ENCODE data around the gene ADGRG3.
"Not testable (repeated sequence)": the region's sequence is repeated elsewhere in the genome, so short reads cannot be mapped to it uniquely, and the experiment has no call there.

The ADGRG3 gene

DNA sequence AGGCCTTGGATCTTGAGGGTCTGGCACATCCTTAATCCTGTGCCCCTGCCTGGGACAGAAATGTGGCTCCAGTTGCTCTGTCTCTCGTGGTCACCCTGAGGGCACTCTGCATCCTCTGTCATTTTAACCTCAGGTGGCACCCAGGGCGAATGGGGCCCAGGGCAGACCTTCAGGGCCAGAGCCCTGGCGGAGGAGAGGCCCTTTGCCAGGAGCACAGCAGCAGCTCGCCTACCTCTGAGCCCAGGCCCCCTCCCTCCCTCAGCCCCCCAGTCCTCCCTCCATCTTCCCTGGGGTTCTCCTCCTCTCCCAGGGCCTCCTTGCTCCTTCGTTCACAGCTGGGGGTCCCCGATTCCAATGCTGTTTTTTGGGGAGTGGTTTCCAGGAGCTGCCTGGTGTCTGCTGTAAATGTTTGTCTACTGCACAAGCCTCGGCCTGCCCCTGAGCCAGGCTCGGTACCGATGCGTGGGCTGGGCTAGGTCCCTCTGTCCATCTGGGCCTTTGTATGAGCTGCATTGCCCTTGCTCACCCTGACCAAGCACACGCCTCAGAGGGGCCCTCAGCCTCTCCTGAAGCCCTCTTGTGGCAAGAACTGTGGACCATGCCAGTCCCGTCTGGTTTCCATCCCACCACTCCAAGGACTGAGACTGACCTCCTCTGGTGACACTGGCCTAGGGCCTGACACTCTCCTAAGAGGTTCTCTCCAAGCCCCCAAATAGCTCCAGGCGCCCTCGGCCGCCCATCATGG, 4.0 kb upstream of the ADGRG3 start:
- no peak for DNase-seq

- DNase-seq = no peak
These were observed 3.5 kb upstream of the ADGRG3 start for GRCh38 chr16:57664662-57665025.

DNA sequence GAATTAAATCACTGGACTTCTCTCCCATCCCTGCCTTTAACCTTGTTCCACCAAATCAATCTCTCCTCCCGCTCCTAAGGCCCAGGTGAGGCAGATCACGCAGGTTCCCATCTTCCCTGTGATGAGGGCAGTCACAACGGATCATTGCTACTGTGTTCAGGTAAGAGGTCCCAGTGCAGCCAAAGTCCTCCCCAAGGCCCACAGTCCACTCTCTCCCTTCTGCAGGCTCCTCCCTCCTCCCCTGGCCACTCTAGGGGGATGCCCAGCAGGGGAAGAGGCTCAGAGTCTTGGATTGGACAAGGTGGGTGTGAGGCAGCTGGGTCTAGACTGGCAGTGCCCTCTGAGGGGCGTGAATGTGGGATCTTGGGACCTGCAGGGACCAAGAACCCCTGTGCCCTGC, 2.6 kb upstream of the ADGRG3 start:
- no peak for DNase-seq

DNA sequence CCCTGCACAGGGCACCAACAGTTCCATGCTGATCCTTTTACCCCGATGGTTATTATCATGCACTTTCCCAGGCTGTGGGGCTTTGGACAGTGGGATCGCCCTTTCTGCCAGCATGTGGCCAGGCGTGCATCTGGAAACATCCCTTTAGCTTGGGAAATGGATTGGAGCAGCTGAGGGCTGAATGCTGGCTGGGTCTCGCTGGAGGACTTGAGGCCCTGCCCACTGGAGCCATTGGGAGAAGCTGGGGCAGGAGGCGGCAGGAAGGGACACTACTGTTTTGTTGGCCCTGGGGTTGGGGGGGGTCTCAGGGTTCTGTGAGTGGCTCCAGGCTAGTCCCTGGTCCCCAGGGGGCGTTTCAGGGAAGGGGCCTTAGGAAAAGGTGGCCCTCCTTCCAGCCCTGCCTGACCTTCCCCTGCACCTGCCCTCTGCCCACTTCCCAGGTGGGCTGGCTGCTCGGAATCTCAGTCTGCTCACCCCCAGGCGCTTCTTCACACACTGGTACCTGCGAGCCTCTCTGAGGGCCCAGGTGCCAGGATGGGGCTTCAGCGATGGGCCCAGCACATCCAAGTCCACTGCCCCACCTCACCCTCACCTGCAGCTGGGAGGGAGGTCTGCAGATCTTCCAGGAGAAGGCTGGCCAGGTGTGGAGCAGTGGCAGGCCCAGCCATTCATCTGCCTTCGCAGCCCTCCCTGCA, 1.6 kb upstream of the ADGRG3 start:
- DNase-seq = no peak

DNA sequence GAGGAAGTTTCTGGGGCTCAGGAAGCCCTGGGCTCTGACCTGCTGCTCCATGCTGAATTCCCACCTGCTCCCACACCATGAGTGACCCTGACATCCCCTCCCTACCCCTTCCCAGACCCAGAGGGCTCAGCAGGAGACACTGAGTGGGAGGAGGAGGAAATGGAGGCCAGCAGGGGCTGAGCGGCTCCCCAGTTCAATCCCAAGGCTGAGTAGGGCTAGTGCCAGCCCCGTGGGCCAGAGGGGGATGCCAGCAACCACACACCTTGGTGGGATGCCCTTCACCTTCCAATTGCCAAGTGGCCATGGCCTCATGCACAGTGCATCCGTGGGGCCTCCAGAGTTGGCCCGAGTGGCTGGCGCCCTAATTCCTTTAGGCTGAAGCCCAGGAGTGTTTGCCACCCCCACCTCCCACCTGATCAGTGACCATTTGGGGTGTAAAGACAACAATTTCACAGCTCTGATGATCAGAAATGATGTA, 1.0 kb upstream of the ADGRG3 start:
- no peak for DNase-seq

DNA sequence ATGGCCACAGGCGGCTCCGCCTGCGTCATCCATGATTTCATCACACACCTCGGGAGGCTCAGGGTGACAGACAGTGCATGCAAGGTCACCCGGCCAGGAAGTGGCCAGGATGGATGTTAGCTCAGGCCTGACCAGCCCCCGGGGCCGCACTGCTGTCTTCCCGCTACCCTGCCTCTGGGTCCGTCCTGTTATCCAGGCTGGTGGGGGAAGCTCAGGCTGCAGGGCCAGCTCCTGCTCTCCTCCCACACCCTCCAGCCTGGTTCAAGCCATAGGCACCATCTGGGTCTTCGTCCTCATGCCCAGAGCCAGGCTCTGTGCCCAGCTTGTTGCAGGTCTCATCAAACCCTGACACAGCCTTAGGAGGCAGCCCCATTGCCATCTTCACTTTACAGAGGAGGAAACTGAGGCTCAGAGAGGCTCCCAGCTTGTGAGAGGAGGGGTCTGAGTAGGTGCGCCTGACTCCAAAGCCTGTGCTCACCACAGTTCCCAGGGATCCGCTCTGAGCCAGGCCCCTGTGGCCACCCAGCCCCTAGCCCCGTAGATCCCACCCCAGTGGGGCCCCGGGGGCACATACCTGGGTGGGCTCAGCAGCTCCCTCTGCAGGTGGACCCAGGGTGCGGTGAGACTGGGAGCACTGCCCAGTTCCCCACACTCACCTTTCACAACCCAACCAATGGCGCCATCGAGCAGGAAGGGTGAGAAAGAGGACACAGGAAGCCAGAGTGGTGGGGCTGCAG, 412 bp upstream of the ADGRG3 start:
- DNase-seq = no peak

DNA sequence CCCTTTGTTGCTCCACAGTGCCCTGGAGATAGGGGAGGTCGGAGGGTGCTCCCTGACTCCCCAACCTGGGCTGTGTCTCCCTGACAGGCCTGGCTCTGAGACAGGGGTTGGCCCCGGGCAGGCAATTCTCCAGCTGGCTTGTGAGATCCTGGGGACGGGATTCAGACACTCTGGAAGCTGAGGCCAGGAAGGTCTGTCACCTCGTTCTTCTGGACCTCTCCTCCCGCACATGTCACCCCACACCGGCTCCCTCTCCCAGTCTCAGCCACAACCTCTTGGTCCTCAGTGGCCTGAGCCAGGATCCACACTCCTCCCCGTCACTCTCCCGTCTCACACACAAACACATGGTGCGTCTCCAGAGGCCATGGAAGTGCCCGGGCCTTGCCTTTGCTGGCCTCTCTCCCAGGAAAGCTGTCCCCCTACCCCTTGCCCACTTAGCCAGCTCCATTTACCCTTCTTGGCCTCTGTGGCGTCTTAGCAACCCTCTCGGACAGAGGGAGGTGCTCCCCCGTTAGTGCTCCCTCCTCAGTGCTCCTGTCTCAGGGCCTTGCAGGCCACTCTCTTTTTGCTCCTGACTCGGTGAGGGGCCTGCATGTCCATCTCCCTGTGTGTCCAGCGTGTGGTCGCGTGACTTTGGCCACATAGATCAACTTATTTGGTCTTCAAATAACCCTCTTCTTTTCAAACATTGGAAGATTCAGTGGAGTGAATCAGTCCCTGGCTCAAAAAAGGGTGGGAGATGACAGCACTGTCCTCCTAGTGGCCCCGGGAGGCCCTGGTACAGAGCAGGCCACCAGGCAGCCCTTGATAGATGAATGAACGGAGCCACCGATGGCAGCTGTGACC, 747 bp downstream of the ADGRG3 start:
- DNase-seq = no peak

GRCh38 chr16:57669476-57670162, 1.5 kb downstream of the ADGRG3 start:
- DNase-seq = no peak

DNA sequence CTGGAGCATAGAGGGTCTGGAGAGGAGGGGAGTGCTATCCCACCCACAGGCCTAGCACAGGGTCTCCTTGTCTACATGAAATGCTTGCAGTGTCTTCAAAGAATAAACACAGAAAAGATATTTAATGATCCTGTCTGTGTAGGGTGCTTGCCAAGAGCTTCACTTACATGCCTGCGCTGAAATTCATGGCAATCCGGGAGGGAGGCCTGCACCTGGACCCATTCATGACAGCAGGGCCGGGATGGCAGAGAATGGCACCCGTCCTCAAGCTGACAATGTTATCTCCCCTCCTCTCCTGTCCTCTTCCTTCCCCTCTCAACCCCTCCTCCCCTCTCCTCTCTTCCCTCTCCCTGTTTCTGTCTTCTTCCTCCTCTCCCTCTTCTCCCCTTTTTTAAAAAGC, 2.1 kb downstream of the ADGRG3 start:
- DNase-seq = no peak

GRCh38 chr16:57671451-57671850, 3.3 kb downstream of the ADGRG3 start:
- DNase-seq = not testable (repeated sequence)

- DNase-seq = no peak
These were observed 4.3 kb downstream of the ADGRG3 start for GRCh38 chr16:57672416-57672815.

- DNase-seq = no peak
These were observed 4.7 kb downstream of the ADGRG3 start for GRCh38 chr16:57672824-57673223.

DNA sequence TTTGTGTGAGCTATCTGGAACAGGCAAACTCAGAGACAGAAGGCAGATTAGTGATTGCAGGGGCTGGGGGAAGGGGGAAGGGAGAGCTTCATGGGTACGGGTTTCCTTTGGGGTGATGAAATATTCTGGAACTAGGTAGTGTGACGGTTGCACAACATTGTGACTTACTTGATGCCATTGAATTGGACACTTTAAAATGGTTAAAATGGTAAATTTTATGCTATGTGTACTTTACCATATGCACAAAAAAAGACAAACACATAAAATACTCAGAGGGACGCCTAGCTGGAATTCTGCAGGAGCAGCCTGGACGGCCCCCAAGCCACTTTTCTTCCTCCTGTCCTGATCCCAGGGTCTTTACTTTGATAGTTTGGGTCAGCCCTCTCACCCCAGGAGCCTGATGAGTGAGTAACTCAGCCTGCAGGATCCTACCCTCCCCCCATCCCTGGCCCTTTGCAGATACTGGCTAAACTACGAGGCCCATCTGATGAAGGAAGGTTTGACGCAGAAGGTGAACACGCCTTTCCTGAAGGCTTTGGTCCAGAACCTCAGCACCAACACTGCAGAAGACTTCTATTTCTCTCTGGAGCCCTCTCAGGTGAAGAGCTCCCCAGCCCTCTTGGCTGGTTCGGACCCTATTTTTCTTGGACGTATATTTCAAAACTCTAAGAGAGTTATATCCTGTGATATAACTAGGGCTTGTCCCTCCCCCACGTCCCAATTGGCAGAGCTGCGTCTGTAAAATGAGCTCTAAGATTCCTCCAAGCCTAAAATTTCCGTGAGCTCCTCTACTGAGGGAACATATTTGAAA, 7.8 kb downstream of the ADGRG3 start:
- DNase-seq = no peak

DNA sequence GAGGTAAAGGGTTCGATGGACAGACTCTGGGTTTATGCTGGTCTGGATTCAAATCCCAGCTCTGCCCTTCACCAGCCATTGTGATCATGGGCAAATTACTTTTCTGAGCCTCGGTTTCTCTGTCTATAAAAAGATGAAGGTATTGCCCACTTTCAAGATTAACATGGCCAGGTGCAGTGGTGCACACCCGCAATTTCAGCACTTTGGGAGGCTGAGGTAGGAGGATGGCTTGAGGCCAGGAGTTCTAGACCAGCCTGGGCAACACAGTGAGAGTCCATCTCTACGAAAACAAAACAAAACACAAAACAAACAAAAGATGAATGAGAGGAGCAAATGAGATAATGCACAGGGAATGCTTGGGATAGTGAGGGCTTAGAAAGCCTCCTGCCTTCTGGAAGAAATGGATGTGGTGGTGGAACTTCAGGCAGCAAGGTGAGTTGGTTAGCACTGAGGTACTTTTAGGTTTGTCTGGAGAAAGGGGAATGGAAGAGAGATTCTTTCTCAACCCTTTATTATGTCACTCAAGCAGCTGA, 8.5 kb downstream of the ADGRG3 start:
- DNase-seq = no peak

- no peak for DNase-seq
These were observed 9.7 kb downstream of the ADGRG3 start for GRCh38 chr16:57677622-57678369.

DNA sequence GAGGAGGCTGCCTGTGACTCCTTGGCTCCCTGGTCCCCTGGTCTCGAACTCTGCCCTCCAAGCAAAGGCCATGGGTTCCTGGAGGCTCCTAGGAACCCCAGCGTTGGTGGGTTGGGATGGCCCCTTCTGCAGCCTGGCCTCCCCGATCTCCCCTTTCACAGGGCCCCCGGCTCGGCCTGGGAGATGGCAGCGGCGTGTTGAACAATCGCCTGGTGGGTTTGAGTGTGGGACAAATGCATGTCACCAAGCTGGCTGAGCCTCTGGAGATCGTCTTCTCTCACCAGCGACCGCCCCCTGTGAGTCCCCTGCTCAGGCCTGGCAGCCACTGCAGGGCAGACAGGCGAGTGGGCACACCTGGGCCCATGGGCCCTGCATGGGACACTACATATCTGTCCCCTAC, 10.9 kb downstream of the ADGRG3 start:
- DNase-seq = no peak

- no peak for DNase-seq
These were observed 11.8 kb downstream of the ADGRG3 start for GRCh38 chr16:57679767-57680482.

GRCh38 chr16:57680842-57681375, 12.8 kb downstream of the ADGRG3 start:
- no peak for DNase-seq

- no peak for DNase-seq
These were observed 14.0 kb downstream of the ADGRG3 start for GRCh38 chr16:57681950-57682728.
